Upper lobe of right lung (tissue), 1 donor: ENCODE data around the gene COX7C. TPM values are rescaled to one million over a fixed set of nuclear protein-coding genes. Genes with fewer than 3 reads are reported as not detected.
"Not testable (repeated sequence)": the region's sequence is repeated elsewhere in the genome, so short reads cannot be mapped to it uniquely, and the experiment has no call there.

ENCODE experiments used
- ATAC-seq: fragments of 200-7000 bp; cut with Tn5 transposase; one replicate; pipeline ENCODE4 v1.9.1; 2020; ENCODE audit warnings: mild to moderate bottlenecking, moderate library complexity
- DNase-seq: peaks from one replicate; pipeline ENCODE4 v3.0.0-alpha.2; 2020
- H3K27ac ChIP-seq: fragments of 200-600 bp; one replicate; pipeline ENCODE4 v1.8.0; 2022
- H3K27me3 ChIP-seq: fragments of 200-600 bp; one replicate; pipeline ENCODE4 v1.8.0; 2022; ENCODE audit warnings: mild to moderate bottlenecking
- H3K36me3 ChIP-seq: fragments of 200-600 bp; one replicate; pipeline ENCODE4 v1.8.0; 2022
- H3K4me1 ChIP-seq: fragments of 200-600 bp; one replicate; pipeline ENCODE4 v1.8.0; 2022
- H3K4me3 ChIP-seq: fragments of 200-600 bp; one replicate; pipeline ENCODE4 v1.8.0; 2022; ENCODE audit warnings: mild to moderate bottlenecking
- H3K9me3 ChIP-seq: fragments of 200-600 bp; one replicate; pipeline ENCODE4 v1.8.0; 2022
- intact Hi-C: fragments of 100-400 bp; cut with DNase I; formaldehyde crosslinking; loops from one replicate; pipeline ENCODE4 v1.11.0; 2022
- long read RNA-seq: library from polyadenylated mRNA; unstranded; transcript quantifications from one replicate; pipeline ENCODE4 v2.0.0, GENCODE V29; 2021
- total RNA-seq: library from RNA; stranded (reverse); fragmentation: NEBNext Ultra II Directional; extraction: Animal tissue kit (Norgen Biotek cat#: 25700); gene quantifications from one replicate; pipeline ENCODE4 v1.2.1, GENCODE V29; 2021
- TF ChIP-seq, protein P1 (sequence below): fragments of 200-600 bp; IDR thresholded peaks from one replicate; pipeline ENCODE4 v1.8.0; 2022; ENCODE audit warnings: antibody characterized with exemption
- donor health status: DM: no; HTN: yes; CAD: no; lungs with severe emphysema.

The COX7C gene
- 395 TPM for total RNA-seq
- long read RNA-seq, transcript COX7C-201 (3 exons, 666 nt) = major isoform, 86 of 90 reads
- long read RNA-seq, partial matches to known transcripts = 0 of 90 reads
- long read RNA-seq, other reads (novel, unspliced or antisense) = 0 of 90 reads

DNA sequence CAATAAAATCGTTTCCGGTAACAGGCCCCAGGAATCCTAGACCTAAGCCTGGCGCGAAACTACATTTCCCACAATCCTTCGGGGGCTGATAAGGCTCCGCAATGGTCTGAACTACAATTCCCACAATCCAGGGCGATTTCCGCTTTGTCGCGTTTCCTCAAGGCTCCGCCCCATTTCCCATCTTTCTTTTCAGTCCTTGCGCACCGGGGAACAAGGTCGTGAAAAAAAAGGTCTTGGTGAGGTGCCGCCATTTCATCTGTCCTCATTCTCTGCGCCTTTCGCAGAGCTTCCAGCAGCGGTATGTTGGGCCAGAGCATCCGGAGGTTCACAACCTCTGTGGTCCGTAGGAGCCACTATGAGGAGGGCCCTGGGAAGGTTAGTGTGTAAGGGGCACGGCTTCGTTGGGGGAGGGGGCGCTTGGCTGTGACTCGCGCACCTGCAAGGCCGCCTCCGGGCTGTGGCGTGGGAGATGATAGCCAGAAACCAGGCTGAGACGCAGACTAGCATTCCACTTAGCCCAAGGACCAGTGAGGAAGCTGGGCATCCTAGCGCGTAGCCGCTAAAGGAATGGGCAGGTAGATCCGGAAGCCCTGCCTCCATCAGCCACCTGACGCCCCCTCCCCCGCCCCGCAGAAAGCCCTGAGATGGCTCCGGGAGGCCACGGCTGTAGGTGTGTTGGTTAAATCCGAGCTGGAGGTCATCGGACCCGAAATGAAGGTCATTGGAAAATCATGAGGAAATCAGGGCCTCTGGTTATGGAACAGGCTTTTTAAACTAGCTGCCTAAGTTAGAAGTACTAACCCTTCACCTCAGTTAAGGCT is at the start of gene COX7C:
Gene COX7C, plus strand, starts transcription at position 186 of the 821 bp plus-strand sequence. Its CDS starts 115 bp downstream, at position 301.
- H3K9me3 ChIP-seq = no peaks in the 10 kb centered on the region
- intact Hi-C loops = no loop called here
- ATAC-seq (peak; percentile 99), DNase-seq (peak; percentile 86)
- H3K27ac ChIP-seq = peak within 1 kb of the TSS; percentile 89
- peaks cover 34% of the 10 kb centered on the region for H3K36me3 ChIP-seq
- peaks cover 7% of the 10 kb centered on the region for H3K27me3 ChIP-seq
- H3K4me3 ChIP-seq = peak within 1 kb of the TSS; percentile 84
- TF ChIP-seq, protein P1, sequence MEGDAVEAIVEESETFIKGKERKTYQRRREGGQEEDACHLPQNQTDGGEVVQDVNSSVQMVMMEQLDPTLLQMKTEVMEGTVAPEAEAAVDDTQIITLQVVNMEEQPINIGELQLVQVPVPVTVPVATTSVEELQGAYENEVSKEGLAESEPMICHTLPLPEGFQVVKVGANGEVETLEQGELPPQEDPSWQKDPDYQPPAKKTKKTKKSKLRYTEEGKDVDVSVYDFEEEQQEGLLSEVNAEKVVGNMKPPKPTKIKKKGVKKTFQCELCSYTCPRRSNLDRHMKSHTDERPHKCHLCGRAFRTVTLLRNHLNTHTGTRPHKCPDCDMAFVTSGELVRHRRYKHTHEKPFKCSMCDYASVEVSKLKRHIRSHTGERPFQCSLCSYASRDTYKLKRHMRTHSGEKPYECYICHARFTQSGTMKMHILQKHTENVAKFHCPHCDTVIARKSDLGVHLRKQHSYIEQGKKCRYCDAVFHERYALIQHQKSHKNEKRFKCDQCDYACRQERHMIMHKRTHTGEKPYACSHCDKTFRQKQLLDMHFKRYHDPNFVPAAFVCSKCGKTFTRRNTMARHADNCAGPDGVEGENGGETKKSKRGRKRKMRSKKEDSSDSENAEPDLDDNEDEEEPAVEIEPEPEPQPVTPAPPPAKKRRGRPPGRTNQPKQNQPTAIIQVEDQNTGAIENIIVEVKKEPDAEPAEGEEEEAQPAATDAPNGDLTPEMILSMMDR = no peak
- peaks cover 10% of the 10 kb centered on the region for H3K4me1 ChIP-seq

DNA sequence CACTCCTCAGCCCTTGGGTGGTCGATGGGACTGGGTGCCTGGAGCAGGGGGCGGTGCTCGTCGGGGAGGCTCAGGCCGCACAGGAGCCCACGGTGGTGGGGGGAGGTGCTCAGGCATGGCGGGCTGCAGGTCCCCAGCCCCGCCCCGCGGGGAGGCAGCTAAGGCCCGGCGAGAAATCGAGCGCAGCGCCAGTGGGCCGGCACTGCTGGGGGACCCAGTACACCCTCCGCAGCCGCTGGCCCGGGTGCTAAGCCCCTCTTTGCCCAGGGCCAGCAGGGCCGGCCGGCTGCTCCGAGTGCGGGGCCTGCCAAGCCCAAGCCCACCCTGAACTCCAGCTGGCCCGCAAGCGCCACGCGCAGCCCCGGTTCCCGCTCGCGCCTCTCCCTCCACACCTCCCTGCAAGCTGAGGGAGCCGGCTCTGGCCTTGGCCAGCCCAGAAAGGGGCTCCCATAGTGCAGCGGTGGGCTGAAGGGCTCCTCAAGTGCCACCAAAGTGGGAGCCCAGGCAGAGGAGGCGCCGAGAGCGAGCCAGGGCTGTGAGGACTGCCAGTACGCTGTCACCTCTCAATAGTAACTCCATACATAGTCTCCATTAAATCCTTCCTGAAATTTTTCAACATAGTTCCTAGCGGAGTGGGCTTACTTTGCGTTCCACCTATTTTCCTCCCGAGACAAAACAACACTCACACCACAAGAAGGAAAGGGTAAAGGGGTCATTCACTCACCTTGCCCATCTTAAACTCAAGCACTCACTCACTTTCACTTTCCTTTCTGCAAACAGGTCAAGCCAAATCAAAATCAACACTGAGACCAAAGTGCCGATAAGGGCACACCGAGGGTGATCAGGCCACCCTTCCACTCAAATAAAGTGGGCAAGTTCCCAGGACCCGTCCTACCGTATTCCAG is 48.0 kb upstream of the COX7C start:
- H3K4me1 ChIP-seq, H3K27me3 ChIP-seq, H3K4me3 ChIP-seq, DNase-seq, H3K36me3 ChIP-seq, intact Hi-C loops, H3K9me3 ChIP-seq, H3K27ac ChIP-seq, ATAC-seq: not testable (repeated sequence)

GRCh38 chr5:86570427-86571083 is 47.2 kb upstream of the COX7C start:
- ATAC-seq (no peak), DNase-seq (no peak)
- TF ChIP-seq, protein P1 = no peak
- Histone ChIP-seq H3K4me3 (no peak overlapping the region), H3K4me1 (no peaks in the 10 kb centered on the region), H3K27ac (no peak overlapping the region), H3K27me3 (no peaks in the 10 kb centered on the region), H3K9me3 (no peaks in the 10 kb centered on the region), H3K36me3 (no peaks in the 10 kb centered on the region)
- intact Hi-C loops = no loop called here

DNA sequence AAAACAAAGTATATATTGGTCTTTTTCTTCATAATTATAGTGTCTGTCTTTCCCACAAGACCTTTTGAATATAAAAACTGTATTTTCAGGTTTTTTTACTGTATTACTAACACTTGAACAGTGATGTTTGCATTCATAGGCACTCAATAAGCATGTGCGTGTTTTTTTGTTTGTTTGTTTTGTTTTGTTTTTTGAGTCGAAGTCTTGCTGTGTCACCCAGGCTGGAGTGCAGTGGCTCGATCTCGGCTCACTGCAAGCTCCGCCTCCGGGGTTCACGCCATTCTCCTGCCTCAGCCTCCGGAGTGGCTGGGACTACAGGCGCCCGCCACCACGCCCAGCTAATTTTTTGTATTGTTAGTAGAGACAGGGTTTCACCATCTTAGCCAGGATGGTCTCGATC is 46.6 kb upstream of the COX7C start:
- intact Hi-C loops, H3K9me3 ChIP-seq, H3K27ac ChIP-seq, H3K27me3 ChIP-seq, DNase-seq, H3K4me3 ChIP-seq, ATAC-seq, H3K36me3 ChIP-seq, H3K4me1 ChIP-seq: not testable (repeated sequence)

- ATAC-seq = no peak
- Histone ChIP-seq H3K27ac (no peak overlapping the region), H3K27me3 (no peaks in the 10 kb centered on the region), H3K9me3 (no peaks in the 10 kb centered on the region), H3K36me3 (no peaks in the 10 kb centered on the region), H3K4me3 (no peak overlapping the region), H3K4me1 (no peaks in the 10 kb centered on the region)
- TF ChIP-seq, protein P1 = no peak
- DNase-seq = no peak
- intact Hi-C loops = no loop called here
Observed at GRCh38 chr5:86572825-86573517, 44.8 kb upstream of the COX7C start.

- ATAC-seq (no peak), DNase-seq (no peak)
- Histone ChIP-seq H3K27ac (no peak overlapping the region), H3K36me3 (no peaks in the 10 kb centered on the region), H3K27me3 (no peaks in the 10 kb centered on the region), H3K9me3 (no peaks in the 10 kb centered on the region), H3K4me3 (no peak overlapping the region), H3K4me1 (no peaks in the 10 kb centered on the region)
- TF ChIP-seq, protein P1 = no peak
- intact Hi-C loops = no loop called here
Observed at GRCh38 chr5:86579502-86579901, 38.2 kb upstream of the COX7C start.
